Hepatocyte (in vitro differentiated cells): ENCODE results near the gene CEP70. TPM values are rescaled to one million over a fixed set of nuclear protein-coding genes. Genes with fewer than 3 reads are reported as not detected.
"Not testable (repeated sequence)": the region's sequence is repeated elsewhere in the genome, so short reads cannot be mapped to it uniquely, and the experiment has no call there.

Source experiments
- DNase-seq: peaks from one replicate; pipeline ENCODE4 v3.0.0-alpha.2; 2016; ENCODE audit warnings: low spot score
- H2AFZ ChIP-seq: fragments of 200-600 bp; sonication (generic); 2 replicates; pipeline ENCODE4 v1.6.0; 2016; ENCODE audit warnings: antibody characterized with exemption, mild to moderate bottlenecking
- H3K27ac ChIP-seq: fragments of 200-600 bp; sonication (generic); 2 replicates; pipeline ENCODE4 v1.5.1; 2016; ENCODE audit warnings: mild to moderate bottlenecking
- H3K27me3 ChIP-seq: fragments of 200-600 bp; sonication (generic); 2 replicates; pipeline ENCODE4 v1.6.1; 2016
- H3K36me3 ChIP-seq: fragments of 200-600 bp; sonication (generic); replicated peaks from 2 replicates; pipeline ENCODE4 v1.5.1; 2016; ENCODE audit warnings: low read depth; ENCODE audit not compliant: insufficient read depth
- H3K4me1 ChIP-seq: fragments of 200-600 bp; sonication (generic); 2 replicates; pipeline ENCODE4 v1.5.1; 2016; ENCODE audit warnings: mild to moderate bottlenecking, moderate library complexity; ENCODE audit not compliant: insufficient read depth
- H3K4me2 ChIP-seq: fragments of 200-600 bp; sonication (generic); 2 replicates; pipeline ENCODE4 v1.6.0; 2016
- H3K4me3 ChIP-seq: fragments of 200-600 bp; sonication (generic); 2 replicates; pipeline ENCODE4 v1.5.1; 2016; ENCODE audit warnings: mild to moderate bottlenecking
- H3K79me2 ChIP-seq: fragments of 200-600 bp; sonication (generic); 2 replicates; pipeline ENCODE4 v1.6.0; 2017; ENCODE audit warnings: mild to moderate bottlenecking
- H3K9me2 ChIP-seq: fragments of 200-600 bp; sonication (generic); replicated peaks from 2 replicates; pipeline ENCODE4 v1.6.0; 2017; ENCODE audit warnings: mild to moderate bottlenecking; ENCODE audit not compliant: insufficient read depth
- H3K9me3 ChIP-seq: fragments of 200-600 bp; sonication (generic); 2 replicates; pipeline ENCODE4 v1.5.1; 2016; ENCODE audit warnings: low read depth, mild to moderate bottlenecking
- H4K20me1 ChIP-seq: fragments of 200-600 bp; sonication (generic); 2 replicates; pipeline ENCODE4 v1.6.0; 2016; ENCODE audit warnings: mild to moderate bottlenecking; ENCODE audit not compliant: insufficient read depth, poor library complexity, severe bottlenecking
- EZH2 ChIP-seq: fragments of 200-600 bp; sonication (generic); IDR thresholded peaks from 2 replicates; pipeline ENCODE4 v1.6.1; 2016; ENCODE audit warnings: antibody characterized with exemption, mild to moderate bottlenecking, borderline replicate concordance
- EZH2phosphoT487 ChIP-seq: fragments of 200-600 bp; sonication (generic); IDR thresholded peaks from one replicate; pipeline ENCODE4 v1.6.1; 2018; ENCODE audit warnings: antibody characterized with exemption, mild to moderate bottlenecking, low read depth, moderate library complexity; ENCODE audit not compliant: unreplicated experiment, severe bottlenecking
- WGBS: methylation state at CpG from one replicate; pipeline ENCODE4 v1.1.6; 2016; ENCODE audit warnings: low lambda C conversion rate; ENCODE audit errors: missing lambda C conversion rate; 5-methylcytosine and 5-hydroxymethylcytosine counted together
- polyA plus RNA-seq: library from polyadenylated mRNA; unstranded; fragments of >200 nt; fragmentation: Nextera tagmentation; extraction: Ambion mirVana; gene quantifications from 2 replicates; pipeline ENCODE4 v1.2.1, GENCODE V29; 2016
- total RNA-seq: library from RNA; depleted of rRNA; stranded (reverse); fragments of >200 nt; gene quantifications from 2 replicates; pipeline ENCODE4 v1.2.3, GENCODE V29; 2014
- TF ChIP-seq, protein P1 (sequence below): fragments of 200-600 bp; sonication (generic); IDR thresholded peaks from 2 replicates; pipeline ENCODE4 v1.5.1; 2016; ENCODE audit warnings: antibody characterized with exemption, mild to moderate bottlenecking; ENCODE audit not compliant: poor library complexity

Gene CEP70
- total and polyA plus RNA-seq, 2 experiments from 2014 or later, result 12.2 to 25.4 TPM

DNA sequence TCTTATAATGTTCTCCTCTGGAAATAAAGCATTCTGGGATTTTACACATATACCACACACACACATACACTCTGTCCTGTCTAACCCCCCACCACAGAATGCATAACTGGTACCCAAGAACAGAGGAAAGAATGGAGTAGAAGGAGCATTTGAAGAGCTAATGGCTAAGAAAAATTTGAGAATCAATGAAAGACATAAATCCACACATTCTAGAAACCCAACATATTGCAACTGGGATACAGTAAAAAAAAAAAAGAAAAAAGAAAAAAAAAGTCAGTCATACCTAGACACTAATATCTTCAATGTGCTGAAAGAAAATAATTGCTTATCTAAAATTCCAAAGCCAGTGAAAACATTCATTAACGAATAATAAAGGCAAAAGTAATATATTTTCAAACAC, 20.9 kb downstream of the CEP70 start:
- peaks cover 4% of the 10 kb centered on the region for H3K9me3 ChIP-seq
- H3K79me2 ChIP-seq, result peaks cover 4% of the 10 kb centered on the region

DNA sequence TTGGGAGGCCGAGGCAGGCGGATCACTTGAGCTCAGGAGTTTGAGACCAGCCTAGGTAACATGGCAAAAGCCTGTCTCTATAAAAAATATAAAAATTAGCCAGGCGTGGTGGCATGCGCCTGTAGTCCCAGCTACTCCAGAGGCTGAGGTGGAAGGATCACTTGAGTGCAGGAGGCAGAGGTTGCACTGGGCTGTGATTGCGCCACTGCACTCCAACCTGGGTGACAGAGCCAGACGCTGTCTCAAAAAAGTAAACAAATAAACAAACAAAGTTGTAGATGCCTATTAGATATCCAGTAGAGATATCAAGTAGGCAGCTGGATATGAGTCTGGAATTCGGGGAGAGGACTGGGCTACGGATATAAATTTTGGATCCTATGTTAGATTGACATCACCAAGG, 24.4 kb downstream of the CEP70 start:
- H3K4me2 ChIP-seq, H3K4me1 ChIP-seq, H3K27me3 ChIP-seq, H3K27ac ChIP-seq, H3K4me3 ChIP-seq, H3K36me3 ChIP-seq, H3K9me3 ChIP-seq, H3K79me2 ChIP-seq, H4K20me1 ChIP-seq, H3K9me2 ChIP-seq, DNase-seq, H2AFZ ChIP-seq: not testable (repeated sequence)
- WGBS, result 95% methylated on average over 8 of the region's 8 CpGs

More for the DNA sequence above, 20.9 kb downstream of the CEP70 start:
- DNase-seq, result no peak
- Histone ChIP-seq H2AFZ (no peak overlapping the region), H3K27me3 (no peaks in the 10 kb centered on the region), H3K27ac (no peak overlapping the region), H3K4me2 (no peak overlapping the region), H3K4me1 (no peaks in the 10 kb centered on the region), H4K20me1 (no peaks in the 10 kb centered on the region), H3K36me3 (no peaks in the 10 kb centered on the region), H3K4me3 (no peak overlapping the region), H3K9me2 (no peaks in the 10 kb centered on the region)
- 100% methylated on average over 1 of the region's 1 CpG for WGBS
- TF ChIP-seq, protein P1, sequence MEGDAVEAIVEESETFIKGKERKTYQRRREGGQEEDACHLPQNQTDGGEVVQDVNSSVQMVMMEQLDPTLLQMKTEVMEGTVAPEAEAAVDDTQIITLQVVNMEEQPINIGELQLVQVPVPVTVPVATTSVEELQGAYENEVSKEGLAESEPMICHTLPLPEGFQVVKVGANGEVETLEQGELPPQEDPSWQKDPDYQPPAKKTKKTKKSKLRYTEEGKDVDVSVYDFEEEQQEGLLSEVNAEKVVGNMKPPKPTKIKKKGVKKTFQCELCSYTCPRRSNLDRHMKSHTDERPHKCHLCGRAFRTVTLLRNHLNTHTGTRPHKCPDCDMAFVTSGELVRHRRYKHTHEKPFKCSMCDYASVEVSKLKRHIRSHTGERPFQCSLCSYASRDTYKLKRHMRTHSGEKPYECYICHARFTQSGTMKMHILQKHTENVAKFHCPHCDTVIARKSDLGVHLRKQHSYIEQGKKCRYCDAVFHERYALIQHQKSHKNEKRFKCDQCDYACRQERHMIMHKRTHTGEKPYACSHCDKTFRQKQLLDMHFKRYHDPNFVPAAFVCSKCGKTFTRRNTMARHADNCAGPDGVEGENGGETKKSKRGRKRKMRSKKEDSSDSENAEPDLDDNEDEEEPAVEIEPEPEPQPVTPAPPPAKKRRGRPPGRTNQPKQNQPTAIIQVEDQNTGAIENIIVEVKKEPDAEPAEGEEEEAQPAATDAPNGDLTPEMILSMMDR, result no peak
- no peak for TF ChIP-seq EZH2
- TF ChIP-seq EZH2phosphoT487, result no peak

DNA sequence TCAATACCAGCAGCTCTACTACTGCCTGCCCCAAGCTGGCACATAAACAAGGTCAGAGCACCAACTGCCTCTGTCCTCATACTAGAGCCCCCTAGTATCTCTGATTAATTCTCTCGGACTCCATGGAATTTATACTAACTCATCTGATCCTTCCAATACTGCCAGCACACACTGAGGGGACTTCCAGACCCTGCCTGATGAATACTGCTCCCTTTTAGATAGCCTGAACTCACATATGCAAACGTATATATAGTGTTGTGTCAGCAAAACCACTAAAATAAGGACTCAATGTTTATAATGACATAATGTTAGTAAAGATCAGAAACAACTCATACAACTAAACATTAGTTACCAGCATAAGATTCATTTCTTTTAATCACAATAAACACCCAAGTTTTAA, 25.0 kb downstream of the CEP70 start:
- H4K20me1 ChIP-seq, result no peaks in the 10 kb centered on the region
- H3K27me3 ChIP-seq, result no peaks in the 10 kb centered on the region
- H3K9me2 ChIP-seq, result no peaks in the 10 kb centered on the region
- no peaks in the 10 kb centered on the region for H3K4me1 ChIP-seq
- H3K4me3 ChIP-seq, result no peak overlapping the region
- H3K4me2 ChIP-seq, result no peak overlapping the region
- no peak for DNase-seq
- peaks cover 4% of the 10 kb centered on the region for H3K36me3 ChIP-seq
- no peaks in the 10 kb centered on the region for H3K79me2 ChIP-seq
- peaks cover 4% of the 10 kb centered on the region for H3K9me3 ChIP-seq
- TF ChIP-seq EZH2 (no peak), EZH2phosphoT487 (no peak)
- TF ChIP-seq, protein P1, result no peak
- no peak overlapping the region for H2AFZ ChIP-seq
- no peak overlapping the region for H3K27ac ChIP-seq
- 81% methylated on average over 2 of the region's 2 CpGs for WGBS

DNA sequence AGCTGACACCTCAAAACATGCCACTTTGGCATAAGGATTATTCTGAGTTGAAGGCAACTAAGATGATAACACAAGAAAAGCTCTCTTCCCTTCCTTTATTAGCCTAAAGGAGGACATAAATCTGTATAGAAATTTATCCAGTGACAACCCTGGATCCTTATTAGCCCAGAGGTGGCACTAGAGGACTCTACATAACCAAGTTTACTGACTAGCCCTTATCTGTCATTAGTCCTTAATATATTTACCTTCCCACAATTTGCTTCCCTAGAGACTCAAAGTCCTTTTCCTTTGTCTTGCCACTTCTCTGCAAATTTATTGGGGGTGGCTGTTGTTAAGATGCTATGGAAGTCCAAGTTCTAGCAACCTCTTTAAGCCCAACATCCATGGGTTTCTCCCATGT, 26.7 kb downstream of the CEP70 start:
- Histone ChIP-seq H3K4me1 (no peaks in the 10 kb centered on the region), H3K9me2 (no peaks in the 10 kb centered on the region), H3K27me3 (no peaks in the 10 kb centered on the region), H3K4me3 (no peak overlapping the region), H4K20me1 (no peaks in the 10 kb centered on the region), H3K36me3 (peaks cover 4% of the 10 kb centered on the region), H3K79me2 (no peaks in the 10 kb centered on the region), H3K9me3 (no peaks in the 10 kb centered on the region), H3K27ac (no peak overlapping the region), H3K4me2 (no peak overlapping the region), H2AFZ (no peak overlapping the region)
- DNase-seq, result peak; percentile 34
- no peak for TF ChIP-seq EZH2phosphoT487
- no peak for TF ChIP-seq EZH2
- TF ChIP-seq, protein P1, result peak; percentile 18

DNA sequence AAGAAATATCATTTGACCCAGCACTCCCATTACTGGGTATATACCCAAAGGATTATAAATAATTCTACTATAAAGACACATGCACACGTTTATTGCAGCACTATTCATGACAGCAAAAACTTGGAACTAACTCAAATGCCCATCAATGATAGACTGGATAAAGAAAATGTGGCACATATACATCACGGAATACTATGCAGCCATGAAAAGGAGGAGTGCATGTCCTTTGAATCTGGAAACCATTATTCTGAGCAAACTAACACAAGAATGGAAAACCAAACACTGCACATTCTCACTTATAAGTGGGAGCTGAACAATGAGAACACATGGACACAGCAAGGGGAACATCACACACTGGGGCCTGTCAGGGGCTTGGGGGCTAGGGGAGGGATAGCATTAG, 27.8 kb downstream of the CEP70 start:
- H4K20me1 ChIP-seq, H3K27me3 ChIP-seq, H3K4me3 ChIP-seq, H3K27ac ChIP-seq, H3K9me3 ChIP-seq, H3K4me1 ChIP-seq, H3K4me2 ChIP-seq, H3K79me2 ChIP-seq, H3K9me2 ChIP-seq, H3K36me3 ChIP-seq, DNase-seq, H2AFZ ChIP-seq: not testable (repeated sequence)
- WGBS, result 98% methylated on average over 2 of the region's 2 CpGs

DNA sequence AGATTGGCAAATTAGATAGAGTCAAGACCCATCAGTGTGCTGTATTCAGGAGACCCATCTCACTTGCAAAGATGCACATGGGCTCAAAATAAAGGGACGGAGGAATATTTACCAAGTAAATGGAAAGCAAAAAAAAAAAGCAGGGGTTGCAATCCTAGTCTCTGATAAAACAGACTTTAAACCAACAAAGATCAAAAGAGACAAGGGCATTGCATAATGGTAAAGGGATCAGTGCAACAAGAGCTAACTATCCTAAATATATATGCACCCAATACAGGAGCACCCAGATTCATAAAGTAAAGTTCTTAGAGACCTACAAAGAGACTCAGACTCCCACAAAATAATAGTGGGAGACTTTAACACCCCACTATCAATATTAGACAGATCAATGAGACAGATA, 31.2 kb downstream of the CEP70 start:
- not testable (repeated sequence) for H3K4me1 ChIP-seq, H4K20me1 ChIP-seq, H3K4me3 ChIP-seq, H3K9me2 ChIP-seq, H3K36me3 ChIP-seq, DNase-seq, H3K79me2 ChIP-seq, H3K4me2 ChIP-seq, H3K27me3 ChIP-seq, H2AFZ ChIP-seq, H3K9me3 ChIP-seq, H3K27ac ChIP-seq
- 88% methylated on average over 1 of the region's 1 CpG for WGBS
